H1 (cell line): ENCODE measurements around the gene SLC26A1. TPM values are rescaled to one million over a fixed set of nuclear protein-coding genes. Genes with fewer than 3 reads are reported as not detected.

Experiments used
- CTCF ChIA-PET: fragments of 300-600 bp; sonication (Branson Sonifier 250); formaldehyde crosslinking; loops from one replicate; lab custom pipeline; 2021; ENCODE audit not compliant: partially characterized antibody; lab: Charles Lee
- POLR2A ChIA-PET: fragments of 300-600 bp; sonication (Branson Sonifier 250); formaldehyde crosslinking; loops from one replicate; lab custom pipeline; 2021; ENCODE audit warnings: inconsistent platforms; ENCODE audit not compliant: partially characterized antibody; lab: Charles Lee
- DNase-seq, 2 experiments: peaks; one replicate each; pipeline versions ENCODE4 v3.0.0 to v3.0.0-alpha.2; 2010 to 2022; ENCODE audit warnings: low spot score in 2 of 2, low read depth in 1 of 2, mixed read lengths in 1 of 2
- FAIRE-seq: peaks from 2 replicates; lab custom pipeline; 2011; peaks lifted over from hg19 to GRCh38; lab: Jason Lieb, UNC
- H2AFZ ChIP-seq: 2 replicates; pipeline ENCODE4 v1.8.1; 2012; ENCODE audit warnings: low read length, inconsistent platforms
- H2AK5ac ChIP-seq: 2 replicates; pipeline ENCODE4 v1.6.1; 2013; ENCODE audit warnings: low read depth, low read length
- H2BK120ac ChIP-seq: replicated peaks from 2 replicates; pipeline ENCODE3; 2013; ENCODE audit warnings: low read depth, low read length, inconsistent platforms
- H2BK12ac ChIP-seq: 2 replicates; pipeline ENCODE4 v1.6.1; 2013; ENCODE audit warnings: low read depth, low read length
- H2BK15ac ChIP-seq: 2 replicates; pipeline ENCODE4 v1.6.1; 2013; ENCODE audit warnings: low read length
- H2BK20ac ChIP-seq: 2 replicates; pipeline ENCODE4 v1.6.1; 2013; ENCODE audit warnings: low read length
- H2BK5ac ChIP-seq: 2 replicates; pipeline ENCODE4 v1.6.1; 2013; ENCODE audit warnings: low read depth, low read length
- H3K14ac ChIP-seq: 2 replicates; pipeline ENCODE4 v1.6.1; 2013; ENCODE audit warnings: inconsistent platforms; ENCODE audit not compliant: insufficient read length
- H3K18ac ChIP-seq: 2 replicates; pipeline ENCODE4 v1.6.1; 2013; ENCODE audit warnings: low read length; ENCODE audit errors: extremely low read depth
- H3K23ac ChIP-seq: 2 replicates; pipeline ENCODE4 v1.6.1; 2013; ENCODE audit warnings: inconsistent platforms; ENCODE audit not compliant: insufficient read length
- H3K23me2 ChIP-seq: 2 replicates; pipeline ENCODE4 v1.6.1; 2013; ENCODE audit warnings: low read depth, low read length
- H3K27ac ChIP-seq: 2 replicates; pipeline ENCODE4 v1.6.1; 2011; ENCODE audit warnings: low read depth, low read length, inconsistent platforms
- H3K27me3 ChIP-seq, 4 experiments: replicated peaks in 1 of 4; 1 replicate in 1 of 4; 2 replicates in 3 of 4; pipeline versions ENCODE4 v1.6.1 to v1.8.1; 2011 to 2013; ENCODE audit warnings: low read length in 3 of 4, mild to moderate bottlenecking in 3 of 4, inconsistent platforms in 2 of 4, mixed read lengths in 2 of 4, moderate library complexity in 1 of 4; ENCODE audit not compliant: control insufficient read depth in 3 of 4, insufficient read depth in 3 of 4; ENCODE audit errors: extremely low read depth in 1 of 4
- H3K36me3 ChIP-seq, 4 experiments: 2 replicates each; pipeline versions ENCODE4 v1.6.1 to v1.8.1; 2011 to 2013; ENCODE audit warnings: mild to moderate bottlenecking in 4 of 4, low read length in 3 of 4, moderate library complexity in 2 of 4, control low read depth in 1 of 4, inconsistent platforms in 1 of 4; ENCODE audit not compliant: insufficient read depth in 4 of 4, control insufficient read depth in 2 of 4
- H3K4ac ChIP-seq: replicated peaks from 2 replicates; pipeline ENCODE3; 2013; ENCODE audit warnings: low read length, low read depth, mixed read lengths, inconsistent platforms; ENCODE audit not compliant: insufficient read length
- H3K4me1 ChIP-seq, 4 experiments: replicated peaks in 1 of 4; 1 replicate in 1 of 4; 2 replicates in 3 of 4; pipeline versions ENCODE4 v1.6.1 to v1.8.1; 2011 to 2013; ENCODE audit warnings: low read length in 3 of 4, inconsistent platforms in 2 of 4, mixed read lengths in 1 of 4; ENCODE audit not compliant: insufficient read depth in 4 of 4, control insufficient read depth in 3 of 4
- H3K4me2 ChIP-seq, 2 experiments: 2 replicates each; pipeline versions ENCODE4 v1.6.1 to v1.8.1; 2011 to 2013; ENCODE audit warnings: low read depth in 2 of 2, low read length in 2 of 2, control low read depth in 1 of 2, inconsistent platforms in 1 of 2, mild to moderate bottlenecking in 1 of 2; ENCODE audit not compliant: insufficient read depth in 1 of 2
- H3K4me3 ChIP-seq, 4 experiments: fragments of 200-600, 300-600 bp in 1 of 4; sonication (generic), shearing (Covaris generic), sonication (Bioruptor Twin) in 1 of 4; 2 replicates each; pipeline versions ENCODE4 v1.5.1 to v1.8.1; 2011 to 2016; ENCODE audit warnings: low read length in 4 of 4, low read depth in 3 of 4, control low read depth in 2 of 4, inconsistent platforms in 2 of 4, mild to moderate bottlenecking in 2 of 4, mixed read lengths in 1 of 4, moderate library complexity in 1 of 4; ENCODE audit not compliant: insufficient read depth in 2 of 4; ENCODE audit errors: extremely low read depth in 1 of 4
- H3K56ac ChIP-seq: replicated peaks from 2 replicates; pipeline ENCODE3; 2013; ENCODE audit warnings: low read depth, mild to moderate bottlenecking, mixed read lengths, low read length, inconsistent platforms; ENCODE audit not compliant: insufficient read length
- H3K79me1 ChIP-seq: 2 replicates; pipeline ENCODE4 v1.6.1; 2013; ENCODE audit warnings: low read depth, low read length, control low read depth
- H3K79me2 ChIP-seq, 2 experiments: 2 replicates each; pipeline versions ENCODE4 v1.6.1 to v1.8.1; 2012 to 2013; ENCODE audit warnings: low read length in 2 of 2, mild to moderate bottlenecking in 2 of 2, inconsistent platforms in 1 of 2; ENCODE audit not compliant: insufficient read depth in 2 of 2, control insufficient read depth in 1 of 2
- H3K9ac ChIP-seq, 4 experiments: replicated peaks in 1 of 4; 1 replicate in 1 of 4; 2 replicates in 3 of 4; pipeline versions ENCODE4 v1.6.1 to v1.8.1; 2011 to 2013; ENCODE audit warnings: low read depth in 3 of 4, low read length in 3 of 4, control low read depth in 2 of 4, mild to moderate bottlenecking in 2 of 4, moderate library complexity in 2 of 4, inconsistent platforms in 1 of 4; ENCODE audit errors: extremely low read depth in 1 of 4
- H3K9me3 ChIP-seq, 2 experiments: 2 replicates each; pipeline versions ENCODE4 v1.6.1 to v1.8.1; 2012 to 2013; ENCODE audit warnings: mild to moderate bottlenecking in 2 of 2, moderate library complexity in 2 of 2, control low read depth in 1 of 2, inconsistent platforms in 1 of 2, low read depth in 1 of 2, low read length in 1 of 2, mixed read lengths in 1 of 2; ENCODE audit not compliant: insufficient read depth in 2 of 2
- H4K20me1 ChIP-seq, 2 experiments: replicated peaks in 1 of 2; 2 replicates each; pipeline versions ENCODE3 to v1.8.1; 2011 to 2013; ENCODE audit warnings: inconsistent platforms in 2 of 2, low read length in 2 of 2, mild to moderate bottlenecking in 1 of 2; ENCODE audit not compliant: insufficient read depth in 2 of 2, control insufficient read depth in 1 of 2
- H4K5ac ChIP-seq: 2 replicates; pipeline ENCODE4 v1.6.1; 2013; ENCODE audit warnings: low read length, low read depth, mixed read lengths, inconsistent platforms; ENCODE audit not compliant: insufficient read length
- H4K8ac ChIP-seq: 2 replicates; pipeline ENCODE4 v1.8.0; 2013; ENCODE audit warnings: mild to moderate bottlenecking, moderate library complexity, low read length, inconsistent platforms; ENCODE audit not compliant: insufficient read depth; ENCODE audit errors: extremely low read depth
- H4K91ac ChIP-seq: replicated peaks from 2 replicates; pipeline ENCODE3; 2013; ENCODE audit warnings: low read length, mixed read lengths, inconsistent platforms; ENCODE audit not compliant: insufficient read length
- BRCA1 ChIP-seq: IDR thresholded peaks from 2 replicates; pipeline ENCODE4 v1.6.1; 2012; ENCODE audit warnings: low read depth, low read length, improper control_type of control experiment
- GABPA ChIP-seq: IDR thresholded peaks from 2 replicates; pipeline ENCODE4 v1.6.1; 2011; ENCODE audit warnings: mild to moderate bottlenecking, low read length, moderate library complexity, borderline replicate concordance; ENCODE audit not compliant: insufficient read depth
- JUN ChIP-seq: IDR thresholded peaks from 2 replicates; pipeline ENCODE4 v1.6.1; 2011; ENCODE audit warnings: low read depth, mild to moderate bottlenecking, improper control_type of control experiment, low read length
- SIRT6 ChIP-seq: IDR thresholded peaks from one replicate; pipeline ENCODE4 v1.7.1; 2012; ENCODE audit warnings: low read length, inconsistent platforms
- WGBS, 2 experiments: shearing (Covaris generic) in 1 of 2; methylation state at CpG; one replicate each; pipeline versions ENCODE4 v1.1.6 to v1.1.7; 2013 to 2015; ENCODE audit warnings: low lambda C conversion rate in 2 of 2, mixed read lengths in 2 of 2, inconsistent platforms in 1 of 2, low coverage in 1 of 2, missing lambda C conversion rate in 1 of 2; ENCODE audit not compliant: insufficient replicate concordance in 2 of 2, insufficient coverage in 1 of 2, insufficient read length in 1 of 2; ENCODE audit errors: extremely low coverage in 1 of 2, missing lambda C conversion rate in 1 of 2; 5-methylcytosine and 5-hydroxymethylcytosine counted together
- polyA plus RNA-seq, 7 experiments: library from polyadenylated mRNA; depleted of rRNA in 3 of 7; stranded (reverse) in 5 of 7; unstranded in 2 of 7; fragments of >200 nt in 5 of 7; fragments of 200-250 nt in 2 of 7; gene quantifications; 1 replicate in 5 of 7; 2 replicates in 1 of 7; 4 replicates in 1 of 7; pipeline versions ENCODE4 v1.2.1 to v1.2.3, GENCODE V29; 2011 to 2013; ENCODE audit warnings: missing spikeins in 2 of 7, mixed read lengths in 2 of 7
- total RNA-seq: library from RNA; stranded (reverse); fragmentation: NEBNext Ultra II Directional; extraction: Animal tissue kit (Norgen Biotek cat#: 25700); gene quantifications from 2 replicates; pipeline ENCODE4 v1.2.1, GENCODE V29; 2021
- TF ChIP-seq, protein P1 (sequence below): IDR thresholded peaks from 2 replicates; pipeline ENCODE4 v1.6.1; 2011; ENCODE audit warnings: low read length, improper control_type of control experiment

SLC26A1 gene
- total and polyA plus RNA-seq, 2 of the 8 experiments (the other 6 are each of a cell fraction or from before 2014, with no cell fraction given), result 0.11 TPM; not detected in 1

DNA sequence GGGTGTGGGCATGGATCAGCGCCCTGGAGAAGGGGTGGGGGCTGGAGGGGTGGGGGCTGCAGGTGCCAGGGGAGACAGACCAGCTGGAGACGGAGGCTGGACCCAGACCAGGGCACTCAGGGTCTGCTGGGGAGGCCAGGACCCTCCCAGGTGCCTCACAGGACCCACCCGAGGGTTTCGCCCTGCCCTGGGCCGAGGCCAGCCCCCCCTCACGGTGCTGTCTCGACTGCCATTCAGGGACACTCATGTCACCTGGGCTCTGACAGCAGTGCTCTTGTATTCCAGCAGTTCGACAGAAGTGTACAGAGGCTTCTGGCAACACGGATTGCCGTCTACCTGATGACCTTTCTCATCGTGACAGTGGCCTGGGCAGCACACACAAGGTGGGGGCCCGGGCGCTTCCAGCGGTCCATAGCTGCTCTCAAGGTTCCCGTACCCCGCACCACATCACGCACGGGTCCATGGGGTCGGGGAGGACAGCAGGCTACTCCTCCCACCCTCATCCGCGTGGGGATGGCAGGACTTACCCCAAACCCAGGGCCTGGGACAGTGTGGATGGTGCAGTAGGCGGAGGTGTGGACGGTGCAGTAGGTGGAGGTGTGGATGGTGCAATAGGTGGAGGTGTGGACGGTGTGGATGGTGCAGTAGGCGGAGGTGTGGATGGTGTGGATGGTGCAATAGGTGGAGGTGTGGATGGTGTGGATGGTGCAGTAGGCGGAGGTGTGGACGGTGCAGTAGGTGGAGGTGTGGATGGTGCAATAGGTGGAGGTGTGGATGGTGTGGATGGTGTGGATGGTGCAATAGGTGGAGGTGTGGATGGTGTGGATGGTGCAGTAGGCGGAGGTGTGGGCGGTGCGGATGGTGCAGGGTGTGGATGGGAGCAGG, 42.8 kb downstream of the SLC26A1 start:
- Histone ChIP-seq H2BK120ac (no peak overlapping the region), H3K4ac (no peak overlapping the region), H3K79me2 (no peaks in the 10 kb centered on the region), H3K9ac (no peak overlapping the region), H3K27ac (no peak overlapping the region), H2AK5ac (no peak overlapping the region), H3K14ac (no peak overlapping the region), H2AFZ (no peak overlapping the region), H3K18ac (no peak overlapping the region), H2BK5ac (no peak overlapping the region)
- no peak for FAIRE-seq
- TF ChIP-seq JUN, result no peak
- TF ChIP-seq BRCA1, result no peak
- TF ChIP-seq SIRT6, result no peak
- TF ChIP-seq, protein P1, sequence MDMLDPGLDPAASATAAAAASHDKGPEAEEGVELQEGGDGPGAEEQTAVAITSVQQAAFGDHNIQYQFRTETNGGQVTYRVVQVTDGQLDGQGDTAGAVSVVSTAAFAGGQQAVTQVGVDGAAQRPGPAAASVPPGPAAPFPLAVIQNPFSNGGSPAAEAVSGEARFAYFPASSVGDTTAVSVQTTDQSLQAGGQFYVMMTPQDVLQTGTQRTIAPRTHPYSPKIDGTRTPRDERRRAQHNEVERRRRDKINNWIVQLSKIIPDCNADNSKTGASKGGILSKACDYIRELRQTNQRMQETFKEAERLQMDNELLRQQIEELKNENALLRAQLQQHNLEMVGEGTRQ, result no peak
- no peak for TF ChIP-seq GABPA
- TF ChIP-seq, all 59 proteins: peak for 0
- DNase-seq, result no peak
- H4K5ac ChIP-seq, result no peak overlapping the region
- peaks cover 0 to 2% of the 10 kb centered on the region in 2 experiments for H4K20me1 ChIP-seq
- no peaks in the 10 kb centered on the region for H3K9me3 ChIP-seq
- no peaks in the 10 kb centered on the region for H3K79me1 ChIP-seq
- no peaks in the 10 kb centered on the region for H3K36me3 ChIP-seq
- 89% methylated on average over 26 of the region's 30 CpGs; no CpG with 5 or more reads in 1 of the 2 experiments for WGBS, 2 experiments
- no peak overlapping the region for H3K56ac ChIP-seq
- H3K4me3 ChIP-seq, result no peak overlapping the region
- no peak overlapping the region for H2BK12ac ChIP-seq
- H3K23me2 ChIP-seq, result peaks cover 2% of the 10 kb centered on the region; the same call in 1 of the 2 replicates
- H3K4me1 ChIP-seq, result peaks cover 3 to 9% (median 6%) of the 10 kb centered on the region in 4 experiments
- no peak overlapping the region for H2BK15ac ChIP-seq
- H2BK20ac ChIP-seq, result no peak overlapping the region
- H3K4me2 ChIP-seq, result no peak overlapping the region
- H3K23ac ChIP-seq, result no peak overlapping the region
- ChIA-PET POLR2A (interaction anchor here (0.6 to 1.2 kb wide), 2 partner anchors 11 to 18 kb away, joined by 3 to 4 read pairs; partner anchors contain the start of genes GAK and TMEM175), CTCF (no interaction called here)
- no peak overlapping the region for H4K8ac ChIP-seq
- H3K27me3 ChIP-seq, result peaks cover 0 to 10% (median 4%) of the 10 kb centered on the region in 4 experiments; a peak in 4 of 7 replicates
- H4K91ac ChIP-seq, result no peak overlapping the region
